GM12878 (cell line): ENCODE data around the gene SLU7. TPM values are rescaled to one million over a fixed set of nuclear protein-coding genes. Genes with fewer than 3 reads are reported as not detected.
A peak's percentile ranks its signal among the peaks of the same experiment; 100 is the strongest.

Source experiments
- ATF2 ChIP-seq: IDR thresholded peaks from 2 replicates; pipeline ENCODE4 v1.6.1; 2012; ENCODE audit warnings: low read length, inconsistent platforms
- CBFB ChIP-seq: IDR thresholded peaks from 2 replicates; pipeline ENCODE4 v1.6.1; 2016; ENCODE audit warnings: antibody characterized with exemption, low read depth
- CTCF ChIP-seq, 3 experiments: IDR thresholded peaks in 2 of 3; conservative IDR thresholded peaks in 1 of 3; 2 replicates each; pipeline ENCODE4 v1.5.1; 2011; ENCODE audit warnings: low read depth in 3 of 3, low read length in 3 of 3, mild to moderate bottlenecking in 3 of 3, control low read depth in 2 of 3, moderate library complexity in 2 of 3, inconsistent platforms in 1 of 3, mixed read lengths in 1 of 3; ENCODE audit not compliant: control insufficient read depth in 2 of 3, insufficient read depth in 1 of 3; ENCODE audit errors: extremely low read depth in 1 of 3
- DPF2 ChIP-seq: fragments of 450-650 bp; IDR thresholded peaks from 2 replicates; pipeline ENCODE4 v1.6.1; 2017; ENCODE audit warnings: mild to moderate bottlenecking
- ESRRA ChIP-seq: IDR thresholded peaks from 2 replicates; pipeline ENCODE4 v1.6.1; 2012; ENCODE audit warnings: mild to moderate bottlenecking, low read length, improper control_type of control experiment
- HCFC1 ChIP-seq: fragments of 150-350 bp; IDR thresholded peaks from 2 replicates; pipeline ENCODE4 v1.6.1; 2014; ENCODE audit warnings: low read length
- JUND ChIP-seq: IDR thresholded peaks from 2 replicates; pipeline ENCODE4 v1.6.1; 2012; ENCODE audit warnings: low read depth, mild to moderate bottlenecking, low read length, improper control_type of control experiment, moderate library complexity
- MEF2B ChIP-seq: fragments of 450-650 bp; IDR thresholded peaks from 2 replicates; pipeline ENCODE4 v1.6.1; 2018; ENCODE audit warnings: mild to moderate bottlenecking, moderate library complexity; ENCODE audit not compliant: partially characterized antibody, poor library complexity, severe bottlenecking
- NFIC ChIP-seq: IDR thresholded peaks from 2 replicates; pipeline ENCODE4 v1.6.1; 2012; ENCODE audit warnings: low read depth, mild to moderate bottlenecking, inconsistent platforms, low read length, moderate library complexity
- RUNX3 ChIP-seq: IDR thresholded peaks from 2 replicates; pipeline ENCODE4 v1.6.1; 2012; ENCODE audit warnings: low read length, inconsistent platforms
- SMAD1 ChIP-seq: fragments of 450-650 bp; IDR thresholded peaks from 2 replicates; pipeline ENCODE4 v1.6.1; 2018; ENCODE audit warnings: mild to moderate bottlenecking, low read depth; ENCODE audit not compliant: partially characterized antibody
- SP1 ChIP-seq: IDR thresholded peaks from one replicate; pipeline ENCODE4 v1.6.1; 2011; ENCODE audit warnings: low read depth, low read length
- TCF12 ChIP-seq: IDR thresholded peaks from 2 replicates; pipeline ENCODE4 v1.6.1; 2011; ENCODE audit warnings: low read depth, mild to moderate bottlenecking, low read length
- polyA plus RNA-seq, 11 experiments: library from polyadenylated mRNA; depleted of rRNA in 4 of 11; unstranded in 6 of 11; stranded (reverse) in 5 of 11; fragments of >200 nt; fragmentation: Nextera tagmentation in 4 of 11; fragmentation: Illumina TruSeq in 1 of 11; extraction: Ambion mirVana in 4 of 11; extraction: Trizol in 1 of 11; gene quantifications; 1 replicate in 1 of 11; 2 replicates in 10 of 11; pipeline versions ENCODE4 v1.2.1 to v1.2.3, GENCODE V29; 2011 to 2016; ENCODE audit warnings: inconsistent platforms in 2 of 11, missing spikeins in 2 of 11, low read depth in 1 of 11
- total RNA-seq, 4 experiments: library from RNA; depleted of rRNA in 3 of 4; stranded (reverse); fragments of >200 nt in 3 of 4; fragmentation: Illumina TruSeq in 1 of 4; extraction: Trizol in 1 of 4; gene quantifications; 2 replicates each; pipeline versions ENCODE4 v1.2.1 to v1.2.3, GENCODE V29; 2013 to 2021
- TF ChIP-seq, protein P1 (sequence below): fragments of 450-650 bp; IDR thresholded peaks from 2 replicates; pipeline ENCODE4 v1.6.1; 2017; ENCODE audit warnings: mild to moderate bottlenecking, moderate library complexity
- TF ChIP-seq, protein P2 (sequence below): fragments of 150-350 bp; IDR thresholded peaks from 2 replicates; pipeline ENCODE4 v1.6.1; 2016; ENCODE audit warnings: low read depth, low read length
- TF ChIP-seq, protein P3 (sequence below): IDR thresholded peaks from 2 replicates; pipeline ENCODE4 v1.6.1; 2011; ENCODE audit warnings: mild to moderate bottlenecking, low read depth, low read length, moderate library complexity; ENCODE audit not compliant: insufficient replicate concordance

SLU7 gene
- total and polyA plus RNA-seq, 10 of the 15 experiments (the other 5 are each of a cell fraction or from before 2014, with no cell fraction given) = 32.7 to 55.2 (median 46.6) TPM

DNA sequence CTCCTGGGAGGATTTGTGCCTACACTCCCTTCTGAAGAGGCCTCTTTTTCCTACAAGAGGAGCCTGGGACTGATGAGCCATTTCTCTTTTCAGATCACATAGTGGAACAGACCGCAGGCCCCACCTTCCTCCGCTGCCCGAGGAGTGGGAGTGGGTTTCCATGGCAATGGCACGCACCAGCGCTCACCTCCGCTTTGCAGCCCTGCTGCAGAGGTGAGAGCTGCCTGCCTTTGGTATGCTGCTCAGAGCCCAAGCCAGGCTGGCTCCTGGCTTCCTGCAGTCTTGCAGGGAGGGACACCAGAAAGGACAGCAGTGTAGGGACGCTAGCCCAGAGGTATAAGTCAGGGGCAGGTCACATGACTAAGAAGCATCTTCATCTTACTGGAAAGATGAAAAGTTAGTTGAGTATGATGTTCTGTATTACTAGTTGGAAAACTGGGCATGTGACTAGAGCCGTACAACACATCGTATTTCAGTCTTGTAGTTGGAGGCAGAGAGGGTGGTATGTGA, 15.2 kb upstream of the SLU7 start (continued):
- TF ChIP-seq, protein P1, sequence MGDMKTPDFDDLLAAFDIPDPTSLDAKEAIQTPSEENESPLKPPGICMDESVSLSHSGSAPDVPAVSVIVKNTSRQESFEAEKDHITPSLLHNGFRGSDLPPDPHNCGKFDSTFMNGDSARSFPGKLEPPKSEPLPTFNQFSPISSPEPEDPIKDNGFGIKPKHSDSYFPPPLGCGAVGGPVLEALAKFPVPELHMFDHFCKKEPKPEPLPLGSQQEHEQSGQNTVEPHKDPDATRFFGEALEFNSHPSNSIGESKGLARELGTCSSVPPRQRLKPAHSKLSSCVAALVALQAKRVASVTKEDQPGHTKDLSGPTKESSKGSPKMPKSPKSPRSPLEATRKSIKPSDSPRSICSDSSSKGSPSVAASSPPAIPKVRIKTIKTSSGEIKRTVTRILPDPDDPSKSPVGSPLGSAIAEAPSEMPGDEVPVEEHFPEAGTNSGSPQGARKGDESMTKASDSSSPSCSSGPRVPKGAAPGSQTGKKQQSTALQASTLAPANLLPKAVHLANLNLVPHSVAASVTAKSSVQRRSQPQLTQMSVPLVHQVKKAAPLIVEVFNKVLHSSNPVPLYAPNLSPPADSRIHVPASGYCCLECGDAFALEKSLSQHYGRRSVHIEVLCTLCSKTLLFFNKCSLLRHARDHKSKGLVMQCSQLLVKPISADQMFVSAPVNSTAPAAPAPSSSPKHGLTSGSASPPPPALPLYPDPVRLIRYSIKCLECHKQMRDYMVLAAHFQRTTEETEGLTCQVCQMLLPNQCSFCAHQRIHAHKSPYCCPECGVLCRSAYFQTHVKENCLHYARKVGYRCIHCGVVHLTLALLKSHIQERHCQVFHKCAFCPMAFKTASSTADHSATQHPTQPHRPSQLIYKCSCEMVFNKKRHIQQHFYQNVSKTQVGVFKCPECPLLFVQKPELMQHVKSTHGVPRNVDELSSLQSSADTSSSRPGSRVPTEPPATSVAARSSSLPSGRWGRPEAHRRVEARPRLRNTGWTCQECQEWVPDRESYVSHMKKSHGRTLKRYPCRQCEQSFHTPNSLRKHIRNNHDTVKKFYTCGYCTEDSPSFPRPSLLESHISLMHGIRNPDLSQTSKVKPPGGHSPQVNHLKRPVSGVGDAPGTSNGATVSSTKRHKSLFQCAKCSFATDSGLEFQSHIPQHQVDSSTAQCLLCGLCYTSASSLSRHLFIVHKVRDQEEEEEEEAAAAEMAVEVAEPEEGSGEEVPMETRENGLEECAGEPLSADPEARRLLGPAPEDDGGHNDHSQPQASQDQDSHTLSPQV = no peak
- TF ChIP-seq HCFC1 = no peak
- TF ChIP-seq CBFB = 0 out of 2 replicates have a peak, but pooled peaks have one; percentile 45
- TF ChIP-seq, protein P2, sequence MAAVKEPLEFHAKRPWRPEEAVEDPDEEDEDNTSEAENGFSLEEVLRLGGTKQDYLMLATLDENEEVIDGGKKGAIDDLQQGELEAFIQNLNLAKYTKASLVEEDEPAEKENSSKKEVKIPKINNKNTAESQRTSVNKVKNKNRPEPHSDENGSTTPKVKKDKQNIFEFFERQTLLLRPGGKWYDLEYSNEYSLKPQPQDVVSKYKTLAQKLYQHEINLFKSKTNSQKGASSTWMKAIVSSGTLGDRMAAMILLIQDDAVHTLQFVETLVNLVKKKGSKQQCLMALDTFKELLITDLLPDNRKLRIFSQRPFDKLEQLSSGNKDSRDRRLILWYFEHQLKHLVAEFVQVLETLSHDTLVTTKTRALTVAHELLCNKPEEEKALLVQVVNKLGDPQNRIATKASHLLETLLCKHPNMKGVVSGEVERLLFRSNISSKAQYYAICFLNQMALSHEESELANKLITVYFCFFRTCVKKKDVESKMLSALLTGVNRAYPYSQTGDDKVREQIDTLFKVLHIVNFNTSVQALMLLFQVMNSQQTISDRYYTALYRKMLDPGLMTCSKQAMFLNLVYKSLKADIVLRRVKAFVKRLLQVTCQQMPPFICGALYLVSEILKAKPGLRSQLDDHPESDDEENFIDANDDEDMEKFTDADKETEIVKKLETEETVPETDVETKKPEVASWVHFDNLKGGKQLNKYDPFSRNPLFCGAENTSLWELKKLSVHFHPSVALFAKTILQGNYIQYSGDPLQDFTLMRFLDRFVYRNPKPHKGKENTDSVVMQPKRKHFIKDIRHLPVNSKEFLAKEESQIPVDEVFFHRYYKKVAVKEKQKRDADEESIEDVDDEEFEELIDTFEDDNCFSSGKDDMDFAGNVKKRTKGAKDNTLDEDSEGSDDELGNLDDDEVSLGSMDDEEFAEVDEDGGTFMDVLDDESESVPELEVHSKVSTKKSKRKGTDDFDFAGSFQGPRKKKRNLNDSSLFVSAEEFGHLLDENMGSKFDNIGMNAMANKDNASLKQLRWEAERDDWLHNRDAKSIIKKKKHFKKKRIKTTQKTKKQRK = no peak
- peak; percentile 90 for TF ChIP-seq RUNX3
- TF ChIP-seq TCF12 = no peak
- peak; percentile 86 for TF ChIP-seq DPF2
- TF ChIP-seq, protein P3, sequence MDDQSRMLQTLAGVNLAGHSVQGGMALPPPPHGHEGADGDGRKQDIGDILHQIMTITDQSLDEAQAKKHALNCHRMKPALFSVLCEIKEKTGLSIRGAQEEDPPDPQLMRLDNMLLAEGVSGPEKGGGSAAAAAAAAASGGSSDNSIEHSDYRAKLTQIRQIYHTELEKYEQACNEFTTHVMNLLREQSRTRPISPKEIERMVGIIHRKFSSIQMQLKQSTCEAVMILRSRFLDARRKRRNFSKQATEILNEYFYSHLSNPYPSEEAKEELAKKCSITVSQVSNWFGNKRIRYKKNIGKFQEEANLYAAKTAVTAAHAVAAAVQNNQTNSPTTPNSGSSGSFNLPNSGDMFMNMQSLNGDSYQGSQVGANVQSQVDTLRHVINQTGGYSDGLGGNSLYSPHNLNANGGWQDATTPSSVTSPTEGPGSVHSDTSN = no peak
- peak; percentile 52 for TF ChIP-seq MEF2B
- no peak for TF ChIP-seq SMAD1
- no peak for TF ChIP-seq CTCF (IDR thresholded peaks at IDR 0.05 in 2 of 3, conservative IDR thresholded peaks at IDR 0.05 in 1 of 3; ENCODE audit: control insufficient read depth in 2 of 3, extremely low read depth in 1 of 3, insufficient read depth in 1 of 3, low read depth in 3 of 3, low read length in 3 of 3)
- TF ChIP-seq JUND = no peak
- TF ChIP-seq NFIC = no peak
- TF ChIP-seq SP1 = peak; percentile 73
- no peak for TF ChIP-seq ESRRA
- no peak for TF ChIP-seq ATF2
